ENCODE measurements around the gene FAM118A.
"Not testable (repeated sequence)": the region's sequence is repeated elsewhere in the genome, so short reads cannot be mapped to it uniquely, and the experiment has no call there.

- TF ChIP-seq CTCF (conservative IDR thresholded peaks at IDR 0.05; ENCODE audit: low read depth, low read length); EZH2 (IDR thresholded peaks at IDR 0.05; ENCODE audit: low read length, unreplicated experiment); EZH2phosphoT487 (IDR thresholded peaks at IDR 0.05; ENCODE audit: borderline replicate concordance, low read length): not testable (repeated sequence)
Measured at GRCh38 chr22:45352757-45353156, 43.0 kb downstream of the FAM118A start.
